H9 (cell line): ENCODE measurements around the gene HMGN4. TPM values are rescaled to one million over a fixed set of nuclear protein-coding genes. Genes with fewer than 3 reads are reported as not detected.
A peak's percentile ranks its signal among the peaks of the same experiment; 100 is the strongest.

Experiments used
- DNase-seq: peaks from one replicate; pipeline ENCODE4 v3.0.0-alpha.2; 2017
- H2AFZ ChIP-seq: one replicate; pipeline ENCODE4 v1.6.1; 2013; ENCODE audit warnings: mild to moderate bottlenecking, low read length, control low read depth, moderate library complexity
- H2AK5ac ChIP-seq: 2 replicates; pipeline ENCODE4 v1.6.1; 2013; ENCODE audit warnings: low read length, control low read depth, mixed read lengths; ENCODE audit not compliant: insufficient read length
- H2BK120ac ChIP-seq: one replicate; pipeline ENCODE4 v1.6.1; 2013; ENCODE audit warnings: low read depth, mild to moderate bottlenecking, low read length, control low read depth, inconsistent platforms; ENCODE audit not compliant: poor library complexity, severe bottlenecking
- H2BK12ac ChIP-seq: 2 replicates; pipeline ENCODE4 v1.6.1; 2013; ENCODE audit warnings: low read length, control low read depth, mixed read lengths, low read depth; ENCODE audit not compliant: insufficient read length
- H2BK15ac ChIP-seq: 2 replicates; pipeline ENCODE4 v1.6.1; 2013; ENCODE audit warnings: low read depth, low read length, control low read depth
- H2BK20ac ChIP-seq: one replicate; pipeline ENCODE4 v1.6.1; 2013; ENCODE audit warnings: low read depth, mild to moderate bottlenecking, low read length, control low read depth, inconsistent platforms; ENCODE audit not compliant: poor library complexity, severe bottlenecking
- H2BK5ac ChIP-seq: 2 replicates; pipeline ENCODE4 v1.6.1; 2013; ENCODE audit warnings: low read length, control low read depth, mixed read lengths; ENCODE audit not compliant: insufficient read length
- H3K14ac ChIP-seq: 2 replicates; pipeline ENCODE4 v1.6.1; 2013; ENCODE audit warnings: low read length, control low read depth; ENCODE audit not compliant: insufficient read depth
- H3K18ac ChIP-seq: 2 replicates; pipeline ENCODE4 v1.6.1; 2013; ENCODE audit warnings: low read depth, mild to moderate bottlenecking, mixed read lengths, low read length, control low read depth; ENCODE audit not compliant: insufficient read length
- H3K23ac ChIP-seq: 2 replicates; pipeline ENCODE4 v1.6.1; 2013; ENCODE audit warnings: low read length, control low read depth, mixed read lengths, low read depth; ENCODE audit not compliant: insufficient read length
- H3K23me2 ChIP-seq: 2 replicates; pipeline ENCODE4 v1.6.1; 2013; ENCODE audit warnings: low read depth, mild to moderate bottlenecking, mixed read lengths, low read length, control low read depth; ENCODE audit not compliant: insufficient read length, poor library complexity, severe bottlenecking
- H3K27ac ChIP-seq: 2 replicates; pipeline ENCODE4 v1.5.1; 2013; ENCODE audit warnings: low read length, control low read depth, mixed read lengths, low read depth; ENCODE audit not compliant: insufficient read length
- H3K27me3 ChIP-seq: 2 replicates; pipeline ENCODE4 v1.6.1; 2013; ENCODE audit warnings: low read length, control low read depth, inconsistent platforms; ENCODE audit not compliant: insufficient read depth
- H3K4ac ChIP-seq: 2 replicates; pipeline ENCODE4 v1.6.1; 2013; ENCODE audit warnings: low read depth, mild to moderate bottlenecking, control low read depth, inconsistent platforms, low read length, moderate library complexity
- H3K4me1 ChIP-seq: 2 replicates; pipeline ENCODE4 v1.6.1; 2013; ENCODE audit warnings: low read length, control low read depth, inconsistent platforms; ENCODE audit not compliant: insufficient read depth
- H3K4me2 ChIP-seq: 2 replicates; pipeline ENCODE4 v1.6.1; 2013; ENCODE audit warnings: low read length, control low read depth, mixed read lengths; ENCODE audit not compliant: insufficient read length, insufficient read depth
- H3K56ac ChIP-seq: 2 replicates; pipeline ENCODE4 v1.6.1; 2013; ENCODE audit warnings: low read depth, mild to moderate bottlenecking, mixed read lengths, low read length, control low read depth; ENCODE audit not compliant: insufficient read length
- H3K79me1 ChIP-seq: 2 replicates; pipeline ENCODE4 v1.6.1; 2013; ENCODE audit warnings: low read depth, mild to moderate bottlenecking, moderate library complexity, low read length, control low read depth, inconsistent platforms; ENCODE audit not compliant: insufficient read depth, poor library complexity, severe bottlenecking
- H3K79me2 ChIP-seq: 2 replicates; pipeline ENCODE4 v1.6.1; 2013; ENCODE audit warnings: low read length, control low read depth, inconsistent platforms; ENCODE audit not compliant: insufficient read depth
- H3K9ac ChIP-seq: 2 replicates; pipeline ENCODE4 v1.6.1; 2013; ENCODE audit warnings: low read length, control low read depth, mixed read lengths; ENCODE audit not compliant: insufficient read length; ENCODE audit errors: extremely low read depth
- H3K9me3 ChIP-seq: one replicate; pipeline ENCODE4 v1.6.1; 2013; ENCODE audit warnings: low read depth, low read length, inconsistent platforms; ENCODE audit not compliant: control insufficient read depth
- H3T11ph ChIP-seq: one replicate; pipeline ENCODE4 v1.6.1; 2013; ENCODE audit warnings: mild to moderate bottlenecking, low read length, control low read depth, inconsistent platforms
- H4K20me1 ChIP-seq: one replicate; pipeline ENCODE4 v1.6.1; 2013; ENCODE audit not compliant: control insufficient read depth, insufficient read length, insufficient read depth
- H4K5ac ChIP-seq: 2 replicates; pipeline ENCODE4 v1.6.1; 2013; ENCODE audit warnings: low read depth, mild to moderate bottlenecking, mixed read lengths, low read length, control low read depth; ENCODE audit not compliant: insufficient read length
- H4K8ac ChIP-seq: replicated peaks from 2 replicates; pipeline ENCODE4 v1.6.1; 2013; ENCODE audit warnings: low read length, control low read depth, mixed read lengths, low read depth; ENCODE audit not compliant: insufficient read length
- H4K91ac ChIP-seq: 2 replicates; pipeline ENCODE4 v1.6.1; 2013; ENCODE audit warnings: low read depth, mild to moderate bottlenecking, moderate library complexity, mixed read lengths, low read length, control low read depth; ENCODE audit not compliant: insufficient read length
- H3K27ac Mint-ChIP-seq, 3 experiments: 2 replicates in 2 of 3; 3 replicates in 1 of 3; pipeline ENCODE4 v1.8.0; 2020 to 2021; ENCODE audit warnings: mixed read lengths in 3 of 3, mild to moderate bottlenecking in 1 of 3, moderate library complexity in 1 of 3
- H3K27me3 Mint-ChIP-seq: 2 replicates; pipeline ENCODE4 v1.8.0; 2021; ENCODE audit warnings: low read depth, mild to moderate bottlenecking, moderate library complexity, mixed read lengths
- H3K36me3 Mint-ChIP-seq, 3 experiments: 2 replicates in 2 of 3; 3 replicates in 1 of 3; pipeline ENCODE4 v1.8.0; 2020 to 2021; ENCODE audit warnings: low read depth in 3 of 3, mixed read lengths in 3 of 3; ENCODE audit not compliant: insufficient read depth in 1 of 3
- H3K4me1 Mint-ChIP-seq, 2 experiments: 2 replicates each; pipeline ENCODE4 v1.8.0; 2020; ENCODE audit warnings: mixed read lengths in 2 of 2
- H3K4me3 Mint-ChIP-seq, 2 experiments: 2 replicates in 1 of 2; 3 replicates in 1 of 2; pipeline ENCODE4 v1.8.0; 2020 to 2021; ENCODE audit warnings: mild to moderate bottlenecking in 2 of 2, mixed read lengths in 2 of 2, moderate library complexity in 1 of 2
- H3K9me3 Mint-ChIP-seq, 2 experiments: 2 replicates in 1 of 2; 3 replicates in 1 of 2; pipeline ENCODE4 v1.8.0; 2020; ENCODE audit warnings: mild to moderate bottlenecking in 2 of 2, mixed read lengths in 2 of 2, moderate library complexity in 1 of 2
- WGBS: extraction: QIAGEN DNeasy Blood & Tissue Kit; methylation state at CpG from one replicate; pipeline ENCODE4 v1.1.7; 2013; ENCODE audit warnings: missing lambda C conversion rate, low lambda C conversion rate, mixed read lengths; ENCODE audit not compliant: insufficient read length; ENCODE audit errors: extremely low coverage; 5-methylcytosine and 5-hydroxymethylcytosine counted together
- total RNA-seq: library from RNA; stranded (reverse); gene quantifications from 2 replicates; pipeline ENCODE4 v1.2.1, GENCODE V29; 2021
- TF ChIP-seq, protein P1 (sequence below): fragments of 200-600 bp; sonication (generic); conservative IDR thresholded peaks from 3 replicates; pipeline ENCODE4 v1.8.0; 2021; ENCODE audit warnings: antibody characterized with exemption, mild to moderate bottlenecking

The HMGN4 gene
- total RNA-seq, 1 experiment from 2014 or later: 50.4 TPM

- peaks cover 8% of the 10 kb centered on the region for H3K23me2 ChIP-seq
- H3K27ac ChIP-seq: no peak within 1 kb of the TSS
- H2BK20ac ChIP-seq: no peak within 1 kb of the TSS
- no peak within 1 kb of the TSS for H2BK5ac ChIP-seq
- H3K56ac ChIP-seq: no peak within 1 kb of the TSS
- no peak within 1 kb of the TSS for H3K14ac ChIP-seq
- H4K5ac ChIP-seq: no peak within 1 kb of the TSS
- H2BK15ac ChIP-seq: no peak within 1 kb of the TSS
- H3K4me1 ChIP-seq: peaks cover 2% of the 10 kb centered on the region; the same call in 1 of the 2 replicates
- no peak within 1 kb of the TSS for H2BK120ac ChIP-seq
- H3K27me3 ChIP-seq: peaks cover 20% of the 10 kb centered on the region
- no peaks in the 10 kb centered on the region for H3K36me3 Mint-ChIP-seq
- H3K4me1 Mint-ChIP-seq: peaks cover 21 to 24% of the 10 kb centered on the region in 2 experiments
- peak within 1 kb of the TSS; percentile 59 for H3K4me2 ChIP-seq
- peak; percentile 55 for DNase-seq
- H3K27ac Mint-ChIP-seq: no peak within 1 kb of the TSS; a peak in 1 of 7 replicates
- H3K79me2 ChIP-seq: no peaks in the 10 kb centered on the region
- H3K79me1 ChIP-seq: no peaks in the 10 kb centered on the region
- H2AFZ ChIP-seq: no peak within 1 kb of the TSS
- H4K8ac ChIP-seq: no peak within 1 kb of the TSS
- WGBS: no CpG with 5 or more reads among the region's 2 CpGs
- H3K18ac ChIP-seq: no peak within 1 kb of the TSS
- no peak within 1 kb of the TSS for H2AK5ac ChIP-seq
- H3K9me3 ChIP-seq: no peaks in the 10 kb centered on the region
- H3K4me3 Mint-ChIP-seq: peak within 1 kb of the TSS; percentile 64 to 80
- no peaks in the 10 kb centered on the region; a peak in 2 of 5 replicates for H3K9me3 Mint-ChIP-seq
- no peak within 1 kb of the TSS for H3K4ac ChIP-seq
- H3K27me3 Mint-ChIP-seq: peaks cover 55% of the 10 kb centered on the region
- TF ChIP-seq, protein P1, sequence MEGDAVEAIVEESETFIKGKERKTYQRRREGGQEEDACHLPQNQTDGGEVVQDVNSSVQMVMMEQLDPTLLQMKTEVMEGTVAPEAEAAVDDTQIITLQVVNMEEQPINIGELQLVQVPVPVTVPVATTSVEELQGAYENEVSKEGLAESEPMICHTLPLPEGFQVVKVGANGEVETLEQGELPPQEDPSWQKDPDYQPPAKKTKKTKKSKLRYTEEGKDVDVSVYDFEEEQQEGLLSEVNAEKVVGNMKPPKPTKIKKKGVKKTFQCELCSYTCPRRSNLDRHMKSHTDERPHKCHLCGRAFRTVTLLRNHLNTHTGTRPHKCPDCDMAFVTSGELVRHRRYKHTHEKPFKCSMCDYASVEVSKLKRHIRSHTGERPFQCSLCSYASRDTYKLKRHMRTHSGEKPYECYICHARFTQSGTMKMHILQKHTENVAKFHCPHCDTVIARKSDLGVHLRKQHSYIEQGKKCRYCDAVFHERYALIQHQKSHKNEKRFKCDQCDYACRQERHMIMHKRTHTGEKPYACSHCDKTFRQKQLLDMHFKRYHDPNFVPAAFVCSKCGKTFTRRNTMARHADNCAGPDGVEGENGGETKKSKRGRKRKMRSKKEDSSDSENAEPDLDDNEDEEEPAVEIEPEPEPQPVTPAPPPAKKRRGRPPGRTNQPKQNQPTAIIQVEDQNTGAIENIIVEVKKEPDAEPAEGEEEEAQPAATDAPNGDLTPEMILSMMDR: 0 out of 3 replicates have a peak, but pooled peaks have one; percentile 13
- H4K91ac ChIP-seq: no peak within 1 kb of the TSS
- no peak within 1 kb of the TSS for H3K9ac ChIP-seq
- no peaks in the 10 kb centered on the region for H4K20me1 ChIP-seq
- H3T11ph ChIP-seq: no peak within 1 kb of the TSS
- no peak within 1 kb of the TSS for H2BK12ac ChIP-seq
- no peak within 1 kb of the TSS for H3K23ac ChIP-seq
These were observed 38.1 kb upstream of the HMGN4 start, which contains the start of gene BTN1A1 for GRCh38 chr6:26500102-26500501. TSS of gene BTN1A1 (plus strand) at chr6:26500303. CDS start at chr6:26501287, 984 bp downstream.
